CD4-positive, CD25-positive, alpha-beta regulatory T cell (primary cell): ENCODE results near the gene GOSR2. TPM values are rescaled to one million over a fixed set of nuclear protein-coding genes. Genes with fewer than 3 reads are reported as not detected.

Source experiments
- ATAC-seq, 2 donors: fragments of 150-1000 bp; cut with Tn5 transposase; one replicate each; pipeline ENCODE4 v1.10.0; 2021; ENCODE audit warnings: low read depth in 2 of 2, moderate number of reproducible peaks in 2 of 2, moderate library complexity in 1 of 2
- DNase-seq, 3 donors: peaks; one replicate each; pipeline versions ENCODE4 v3.0.0 to v3.0.0-alpha.2; 2012 to 2022; ENCODE audit warnings: mixed read lengths in 1 of 3
- H3K27ac ChIP-seq: one replicate; pipeline ENCODE4 v1.7.0; 2013; ENCODE audit warnings: mild to moderate bottlenecking, low read length; ENCODE audit not compliant: insufficient read depth, poor library complexity, severe bottlenecking
- H3K27me3 ChIP-seq: one replicate; pipeline ENCODE4 v1.7.0; 2013; ENCODE audit warnings: low read length; ENCODE audit not compliant: control insufficient read depth, insufficient read depth
- H3K36me3 ChIP-seq: one replicate; pipeline ENCODE4 v1.7.0; 2013; ENCODE audit warnings: mild to moderate bottlenecking, low read length, moderate library complexity; ENCODE audit not compliant: control insufficient read depth, insufficient read depth
- H3K4me1 ChIP-seq: 2 replicates; pipeline ENCODE4 v1.7.0; 2013; ENCODE audit warnings: mild to moderate bottlenecking, low read length; ENCODE audit not compliant: insufficient read depth, control insufficient read depth, poor library complexity, severe bottlenecking
- H3K4me3 ChIP-seq: one replicate; pipeline ENCODE4 v1.7.0; 2013; ENCODE audit warnings: low read depth, mild to moderate bottlenecking, low read length, moderate library complexity
- H3K9me3 ChIP-seq, 2 experiments: 1 replicate in 1 of 2; 2 replicates in 1 of 2; pipeline ENCODE4 v1.7.0; 2013; ENCODE audit warnings: low read length in 2 of 2, mild to moderate bottlenecking in 1 of 2, moderate library complexity in 1 of 2; ENCODE audit not compliant: control insufficient read depth in 2 of 2
- H3K27ac Mint-ChIP-seq, 3 donors: one replicate each; pipeline ENCODE4 v1.8.0; 2020 to 2022; ENCODE audit warnings: mild to moderate bottlenecking in 3 of 3, mixed read lengths in 3 of 3, moderate library complexity in 2 of 3
- H3K27me3 Mint-ChIP-seq: one replicate; pipeline ENCODE4 v1.8.0; 2022; ENCODE audit warnings: mild to moderate bottlenecking, mixed read lengths
- H3K36me3 Mint-ChIP-seq: one replicate; pipeline ENCODE4 v1.8.0; 2020; ENCODE audit warnings: mixed read lengths
- H3K4me1 Mint-ChIP-seq, 4 donors: one replicate each; pipeline ENCODE4 v1.8.0; 2020 to 2022; ENCODE audit warnings: mixed read lengths in 4 of 4, mild to moderate bottlenecking in 1 of 4
- H3K4me3 Mint-ChIP-seq, 4 donors: one replicate each; pipeline ENCODE4 v1.8.0; 2020 to 2022; ENCODE audit warnings: mild to moderate bottlenecking in 4 of 4, mixed read lengths in 4 of 4, moderate library complexity in 3 of 4
- H3K9me3 Mint-ChIP-seq, 7 donors: one replicate each; pipeline ENCODE4 v1.8.0; 2020 to 2022; ENCODE audit warnings: mixed read lengths in 7 of 7, mild to moderate bottlenecking in 3 of 7, moderate library complexity in 2 of 7
- polyA plus RNA-seq, 4 donors: library from polyadenylated mRNA; unstranded; fragments of 300-500 nt; fragmentation: Illumina TruSeq; gene quantifications; one replicate each; pipeline ENCODE4 v1.2.3, GENCODE V29; 2021
- total RNA-seq: library from RNA; stranded (reverse); gene quantifications from one replicate; pipeline ENCODE4 v1.2.3, GENCODE V29; 2022

The GOSR2 gene
- total and polyA plus RNA-seq, 5 donors from 2014 or later, result 39.9 to 65.4 (median 54.8) TPM

DNA sequence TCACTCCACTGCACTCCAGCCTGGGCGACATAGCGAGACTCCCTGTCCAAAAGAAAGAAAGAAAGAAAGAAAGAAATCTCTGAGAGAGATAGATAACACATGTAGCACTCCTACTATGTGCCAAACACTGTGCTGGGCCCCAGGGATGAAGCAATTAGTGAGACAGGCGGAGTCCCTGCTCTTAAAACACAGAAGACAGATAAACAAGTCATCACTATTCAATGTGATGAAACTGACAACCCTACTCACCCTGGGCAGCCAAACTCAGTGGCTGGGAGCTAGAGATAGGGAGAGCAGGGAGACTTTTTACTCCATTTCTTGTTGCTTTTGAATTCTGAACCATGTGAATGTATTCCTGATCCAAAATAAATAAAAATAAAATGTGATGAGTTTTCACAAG lies 35.2 kb upstream of the GOSR2 start:
- H3K4me1 ChIP-seq, result no peaks in the 10 kb centered on the region
- H3K9me3 ChIP-seq, result no peaks in the 10 kb centered on the region
- ATAC-seq (no peak), DNase-seq (no peak)
- Mint-ChIP-seq H3K36me3 (no peaks in the 10 kb centered on the region), H3K27me3 (peaks cover 16% of the 10 kb centered on the region), H3K27ac (no peak overlapping the region), H3K9me3 (no peaks in the 10 kb centered on the region), H3K4me1 (no peaks in the 10 kb centered on the region), H3K4me3 (no peak overlapping the region)
- H3K36me3 ChIP-seq, result no peaks in the 10 kb centered on the region
- H3K4me3 ChIP-seq, result no peak overlapping the region
- no peak overlapping the region for H3K27ac ChIP-seq
- H3K27me3 ChIP-seq, result peaks cover 3% of the 10 kb centered on the region

GRCh38 chr17:46888727-46889126 lies 34.2 kb upstream of the GOSR2 start:
- no peak for ATAC-seq
- Mint-ChIP-seq H3K27ac (no peak overlapping the region), H3K9me3 (no peaks in the 10 kb centered on the region), H3K4me1 (no peaks in the 10 kb centered on the region), H3K36me3 (no peaks in the 10 kb centered on the region), H3K27me3 (peaks cover 20% of the 10 kb centered on the region), H3K4me3 (no peak overlapping the region)
- Histone ChIP-seq H3K4me1 (no peaks in the 10 kb centered on the region), H3K27ac (no peak overlapping the region), H3K27me3 (peaks cover 3% of the 10 kb centered on the region), H3K9me3 (no peaks in the 10 kb centered on the region), H3K4me3 (no peak overlapping the region), H3K36me3 (no peaks in the 10 kb centered on the region)
- no peak for DNase-seq

- ATAC-seq, result no peak
- Mint-ChIP-seq H3K4me3 (no peak overlapping the region), H3K27me3 (peaks cover 20% of the 10 kb centered on the region), H3K36me3 (no peaks in the 10 kb centered on the region), H3K27ac (no peak overlapping the region), H3K4me1 (no peaks in the 10 kb centered on the region), H3K9me3 (no peaks in the 10 kb centered on the region)
- Histone ChIP-seq H3K27me3 (peaks cover 3% of the 10 kb centered on the region), H3K4me3 (no peak overlapping the region), H3K36me3 (no peaks in the 10 kb centered on the region), H3K4me1 (no peaks in the 10 kb centered on the region), H3K27ac (no peak overlapping the region), H3K9me3 (no peaks in the 10 kb centered on the region)
- no peak for DNase-seq
These were observed 33.4 kb upstream of the GOSR2 start for GRCh38 chr17:46889519-46889918.

GRCh38 chr17:46889992-46890564 lies 32.9 kb upstream of the GOSR2 start:
- H3K9me3 Mint-ChIP-seq, result no peaks in the 10 kb centered on the region
- peaks cover 15% of the 10 kb centered on the region for H3K27me3 Mint-ChIP-seq

GRCh38 chr17:46890638-46891037 lies 32.3 kb upstream of the GOSR2 start:
- Histone ChIP-seq H3K27me3 (peaks cover 3% of the 10 kb centered on the region), H3K27ac (no peak overlapping the region), H3K4me1 (no peaks in the 10 kb centered on the region), H3K4me3 (no peak overlapping the region), H3K36me3 (no peaks in the 10 kb centered on the region), H3K9me3 (no peaks in the 10 kb centered on the region)
- H3K4me1 Mint-ChIP-seq, result no peaks in the 10 kb centered on the region
- no peaks in the 10 kb centered on the region for H3K9me3 Mint-ChIP-seq
- no peak for ATAC-seq
- no peak overlapping the region for H3K27ac Mint-ChIP-seq
- peaks cover 15% of the 10 kb centered on the region for H3K27me3 Mint-ChIP-seq
- no peak overlapping the region for H3K4me3 Mint-ChIP-seq
- H3K36me3 Mint-ChIP-seq, result no peaks in the 10 kb centered on the region
- no peak for DNase-seq

More at GRCh38 chr17:46889992-46890564, 32.9 kb upstream of the GOSR2 start:
- Mint-ChIP-seq H3K27ac (peak overlapping the region in 1 of 3 donors; percentile 8), H3K36me3 (no peaks in the 10 kb centered on the region), H3K4me3 (no peak overlapping the region), H3K4me1 (no peaks in the 10 kb centered on the region)
- Histone ChIP-seq H3K9me3 (no peaks in the 10 kb centered on the region), H3K27ac (no peak overlapping the region), H3K27me3 (peaks cover 3% of the 10 kb centered on the region), H3K4me3 (no peak overlapping the region), H3K36me3 (no peaks in the 10 kb centered on the region), H3K4me1 (no peaks in the 10 kb centered on the region)
- no peak for ATAC-seq
- DNase-seq, result no peak

DNA sequence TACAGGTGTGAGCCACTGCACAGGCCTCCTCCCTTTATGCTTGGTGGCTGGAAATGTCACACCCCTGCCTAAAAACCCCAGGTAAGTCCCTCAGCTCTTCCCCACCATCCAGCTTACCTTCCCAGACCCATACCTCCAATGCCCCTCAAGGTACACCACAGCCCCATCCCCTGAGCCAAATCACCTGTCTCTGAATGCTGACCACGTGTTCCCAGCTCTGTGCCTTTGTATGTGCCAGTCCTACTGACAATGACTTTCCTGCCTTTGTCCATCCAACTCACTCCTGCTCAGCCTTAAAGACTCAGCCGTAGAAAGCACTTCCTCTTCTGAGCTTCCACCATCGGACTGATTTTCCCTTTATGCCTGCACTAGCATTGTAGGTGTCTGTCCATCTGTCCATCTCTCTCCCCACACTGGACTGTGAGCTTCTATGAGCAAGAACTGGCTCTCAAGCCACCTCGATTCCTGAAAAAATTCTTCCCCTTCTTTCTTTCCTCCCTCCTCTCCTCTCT lies 30.7 kb upstream of the GOSR2 start:
- no peak overlapping the region for H3K4me3 Mint-ChIP-seq

GRCh38 chr17:46894024-46894423 lies 28.9 kb upstream of the GOSR2 start:
- peaks cover 0 to 4% (median 0%) of the 10 kb centered on the region in 7 donors for H3K9me3 Mint-ChIP-seq
- DNase-seq (no peak), ATAC-seq (no peak)
- H3K27ac Mint-ChIP-seq, result no peak overlapping the region
- no peaks in the 10 kb centered on the region for H3K4me1 ChIP-seq
- peak overlapping the region in 1 of 4 donors; percentile 16 for H3K4me3 Mint-ChIP-seq
- no peaks in the 10 kb centered on the region for H3K36me3 Mint-ChIP-seq
- H3K4me1 Mint-ChIP-seq, result no peaks in the 10 kb centered on the region
- H3K36me3 ChIP-seq, result no peaks in the 10 kb centered on the region
- H3K9me3 ChIP-seq, result peaks cover 0 to 5% of the 10 kb centered on the region in 2 experiments
- no peak overlapping the region for H3K27ac ChIP-seq
- peaks cover 3% of the 10 kb centered on the region for H3K27me3 ChIP-seq
- peaks cover 15% of the 10 kb centered on the region for H3K27me3 Mint-ChIP-seq
- H3K4me3 ChIP-seq, result no peak overlapping the region

More for the DNA sequence above, 30.7 kb upstream of the GOSR2 start:
- no peaks in the 10 kb centered on the region for H3K36me3 ChIP-seq
- no peak overlapping the region for H3K27ac Mint-ChIP-seq
- ATAC-seq (no peak), DNase-seq (no peak)
- peaks cover 3% of the 10 kb centered on the region for H3K27me3 ChIP-seq
- no peaks in the 10 kb centered on the region for H3K36me3 Mint-ChIP-seq
- H3K4me3 ChIP-seq, result no peak overlapping the region
- no peaks in the 10 kb centered on the region for H3K9me3 ChIP-seq
- H3K27me3 Mint-ChIP-seq, result peaks cover 15% of the 10 kb centered on the region
- H3K27ac ChIP-seq, result no peak overlapping the region
- H3K4me1 ChIP-seq, result no peaks in the 10 kb centered on the region
- H3K4me1 Mint-ChIP-seq, result no peaks in the 10 kb centered on the region
- no peaks in the 10 kb centered on the region for H3K9me3 Mint-ChIP-seq

GRCh38 chr17:46894476-46895151 lies 28.3 kb upstream of the GOSR2 start:
- no peak overlapping the region for H3K27ac ChIP-seq
- no peaks in the 10 kb centered on the region for H3K36me3 Mint-ChIP-seq
- no peak overlapping the region for H3K4me3 ChIP-seq
- H3K27me3 ChIP-seq, result peaks cover 3% of the 10 kb centered on the region
- peaks cover 19% of the 10 kb centered on the region for H3K27me3 Mint-ChIP-seq
- no peaks in the 10 kb centered on the region for H3K4me1 ChIP-seq
- DNase-seq (no peak), ATAC-seq (no peak)
- H3K9me3 ChIP-seq, result peaks cover 0 to 5% of the 10 kb centered on the region in 2 experiments
- H3K4me3 Mint-ChIP-seq, result no peak overlapping the region
- no peak overlapping the region for H3K27ac Mint-ChIP-seq
- peaks cover 0 to 4% (median 0%) of the 10 kb centered on the region in 7 donors for H3K9me3 Mint-ChIP-seq
- H3K36me3 ChIP-seq, result no peaks in the 10 kb centered on the region
- H3K4me1 Mint-ChIP-seq, result no peaks in the 10 kb centered on the region
